RWPE1 (cell line): ENCODE data around the gene OPN1SW.

Experiments
- CTCF ChIA-PET: fragments of 350-600 bp; sonication (Branson Sonifier 250); formaldehyde crosslinking; extraction: SDS; loops from one replicate; lab custom pipeline; 2021; lab: Yijun Ruan, JAX
- POLR2A ChIA-PET: fragments of 400-600 bp; formaldehyde crosslinking; extraction: SDS; loops from one replicate; lab custom pipeline; 2020; ENCODE audit warnings: antibody characterized with exemption; ENCODE audit not compliant: low non-redundant PET; lab: Yijun Ruan, JAX
- DNase-seq: peaks from one replicate; pipeline ENCODE4 v3.0.0; 2012; ENCODE audit warnings: low spot score
- H3K27ac ChIP-seq: fragments of 450-650 bp; 2 replicates; pipeline ENCODE4 v1.5.1; 2017
- CTCF ChIP-seq: fragments of 450-650 bp; conservative IDR thresholded peaks from 2 replicates; pipeline ENCODE4 v1.5.1; 2017; ENCODE audit warnings: low read depth, mild to moderate bottlenecking

OPN1SW gene

GRCh38 chr7:128757203-128757602 lies 18.4 kb downstream of the OPN1SW start:
- POLR2A ChIA-PET: no interaction called here
- CTCF ChIA-PET: interaction anchor here (0.6 to 0.9 kb wide), 2 partner anchors 10 to 220 kb away, joined by 3 read pairs; no protein-coding TSS in a partner anchor
- no peak overlapping the region for H3K27ac ChIP-seq
- no peak for TF ChIP-seq CTCF
- no peak for DNase-seq

GRCh38 chr7:128755819-128756476 lies 19.6 kb downstream of the OPN1SW start:
- POLR2A ChIA-PET: no interaction called here
- no peak for TF ChIP-seq CTCF
- no peak overlapping the region for H3K27ac ChIP-seq
- no peak for DNase-seq
- CTCF ChIA-PET: no interaction called here

- ChIA-PET POLR2A (no interaction called here), CTCF (no interaction called here)
- H3K27ac ChIP-seq: no peak overlapping the region
- no peak for TF ChIP-seq CTCF
- DNase-seq: no peak
Measured at GRCh38 chr7:128755075-128755818, 20.3 kb downstream of the OPN1SW start.

- POLR2A ChIA-PET: no interaction called here
- CTCF ChIA-PET: no interaction called here
- no peak overlapping the region for H3K27ac ChIP-seq
- DNase-seq: no peak
- no peak for TF ChIP-seq CTCF
Measured at GRCh38 chr7:128752251-128752650, 23.3 kb downstream of the OPN1SW start.

GRCh38 chr7:128747327-128748079 lies 28.1 kb downstream of the OPN1SW start:
- CTCF ChIA-PET: no interaction called here
- DNase-seq: no peak
- no peak overlapping the region for H3K27ac ChIP-seq
- TF ChIP-seq CTCF: no peak
- POLR2A ChIA-PET: no interaction called here

GRCh38 chr7:128745706-128746105 lies 29.9 kb downstream of the OPN1SW start:
- ChIA-PET CTCF (no interaction called here), POLR2A (no interaction called here)
- TF ChIP-seq CTCF: no peak
- H3K27ac ChIP-seq: no peak overlapping the region
- no peak for DNase-seq
